ENCODE measurements around the gene DLGAP1.

The DLGAP1 gene

GRCh38 chr18:3950668-3951404, 504.3 kb downstream of the DLGAP1 start:
- no peak for DNase-seq (ENCODE audit: low read depth in 1 of 2, low spot score in 1 of 2)

GRCh38 chr18:3948958-3949357, 506.1 kb downstream of the DLGAP1 start:
- DNase-seq (ENCODE audit: low read depth in 1 of 2, low spot score in 1 of 2): no peak

- no peak for DNase-seq (ENCODE audit: low read depth in 1 of 2, low spot score in 1 of 2)
Measured at GRCh38 chr18:3947383-3947782, 507.7 kb downstream of the DLGAP1 start.

GRCh38 chr18:3935305-3935704, 519.8 kb downstream of the DLGAP1 start:
- no peak for DNase-seq (ENCODE audit: low read depth in 1 of 2, low spot score in 1 of 2)

GRCh38 chr18:3932276-3932675, 522.8 kb downstream of the DLGAP1 start:
- no peak for DNase-seq (ENCODE audit: low read depth in 1 of 2, low spot score in 1 of 2)

- DNase-seq (ENCODE audit: low read depth in 1 of 2, low spot score in 1 of 2): no peak
Measured at GRCh38 chr18:3931542-3932112, 523.5 kb downstream of the DLGAP1 start.

- no peak for DNase-seq (ENCODE audit: low read depth in 1 of 2, low spot score in 1 of 2)
Measured at GRCh38 chr18:3931013-3931315, 524.1 kb downstream of the DLGAP1 start.

GRCh38 chr18:3930126-3931012, 524.7 kb downstream of the DLGAP1 start:
- DNase-seq (ENCODE audit: low read depth in 1 of 2, low spot score in 1 of 2): no peak

GRCh38 chr18:3924455-3924854, 530.7 kb downstream of the DLGAP1 start:
- DNase-seq (ENCODE audit: low read depth in 1 of 2, low spot score in 1 of 2): no peak

- DNase-seq (ENCODE audit: low read depth in 1 of 2, low spot score in 1 of 2): no peak
Measured at GRCh38 chr18:3923750-3924149, 531.4 kb downstream of the DLGAP1 start.

GRCh38 chr18:3921826-3922225, 533.3 kb downstream of the DLGAP1 start:
- DNase-seq (ENCODE audit: low read depth in 1 of 2, low spot score in 1 of 2): no peak

GRCh38 chr18:3920832-3921231, 534.3 kb downstream of the DLGAP1 start:
- DNase-seq (ENCODE audit: low read depth in 1 of 2, low spot score in 1 of 2): no peak

GRCh38 chr18:3919396-3920061, 535.6 kb downstream of the DLGAP1 start:
- DNase-seq (ENCODE audit: low read depth in 1 of 2, low spot score in 1 of 2): no peak

- DNase-seq (ENCODE audit: low read depth in 1 of 2, low spot score in 1 of 2): no peak
Measured at GRCh38 chr18:3916082-3916481, 539.0 kb downstream of the DLGAP1 start.

GRCh38 chr18:3914833-3915610, 540.1 kb downstream of the DLGAP1 start:
- no peak for DNase-seq (ENCODE audit: low read depth in 1 of 2, low spot score in 1 of 2)

- no peak for DNase-seq (ENCODE audit: low read depth in 1 of 2, low spot score in 1 of 2)
Measured at GRCh38 chr18:3914109-3914508, 541.0 kb downstream of the DLGAP1 start.

GRCh38 chr18:3912705-3913104, 542.4 kb downstream of the DLGAP1 start:
- DNase-seq (ENCODE audit: low read depth in 1 of 2, low spot score in 1 of 2): no peak

- no peak for DNase-seq (ENCODE audit: low read depth in 1 of 2, low spot score in 1 of 2)
Measured at GRCh38 chr18:3911413-3911812, 543.7 kb downstream of the DLGAP1 start.

GRCh38 chr18:3910512-3910911, 544.6 kb downstream of the DLGAP1 start:
- DNase-seq (ENCODE audit: low read depth in 1 of 2, low spot score in 1 of 2): no peak

GRCh38 chr18:3907955-3908354, 547.2 kb downstream of the DLGAP1 start:
- no peak for DNase-seq (ENCODE audit: low read depth in 1 of 2, low spot score in 1 of 2)

All from stimulated activated CD4-positive, alpha-beta T cell treated with anti-CD3 and anti-CD28 coated beads, Interleukin-15, amount 100 ng/mL, for 1 hour (primary cell).